Parathyroid adenoma (tissue), 2 donors: ENCODE data around the gene PPP1R13B.
"Not testable (repeated sequence)": the region's sequence is repeated elsewhere in the genome, so short reads cannot be mapped to it uniquely, and the experiment has no call there.

Experiments
- H2AFZ ChIP-seq: fragments of 300-600 bp; sonication (generic); one replicate; pipeline ENCODE4 v1.7.0; 2017; ENCODE audit warnings: antibody characterized with exemption, mild to moderate bottlenecking
- H3K27ac ChIP-seq: fragments of 300-600 bp; sonication (generic); one replicate; pipeline ENCODE4 v1.7.0; 2017
- H3K27me3 ChIP-seq: fragments of 300-600 bp; sonication (generic); one replicate; pipeline ENCODE4 v1.7.0; 2017; ENCODE audit warnings: low read length; ENCODE audit not compliant: control insufficient read depth, insufficient read depth
- H3K36me3 ChIP-seq: fragments of 300-600 bp; sonication (generic); one replicate; pipeline ENCODE4 v1.7.0; 2017; ENCODE audit warnings: low read length; ENCODE audit not compliant: control insufficient read depth, insufficient read depth
- H3K4me1 ChIP-seq: fragments of 300-600 bp; sonication (generic); one replicate; pipeline ENCODE4 v1.7.0; 2017; ENCODE audit warnings: control low read depth
- H3K4me2 ChIP-seq: fragments of 300-600 bp; sonication (generic); one replicate; pipeline ENCODE4 v1.7.0; 2017; ENCODE audit warnings: low read length
- H3K4me3 ChIP-seq: fragments of 300-600 bp; sonication (generic); one replicate; pipeline ENCODE4 v1.7.0; 2017; ENCODE audit warnings: low read depth, low read length
- H3K79me2 ChIP-seq: fragments of 300-600 bp; sonication (generic); one replicate; pipeline ENCODE4 v1.7.0; 2017; ENCODE audit warnings: control low read depth
- H3K9ac ChIP-seq: fragments of 300-600 bp; sonication (generic); one replicate; pipeline ENCODE4 v1.7.0; 2017; ENCODE audit warnings: mild to moderate bottlenecking
- H3K9me3 ChIP-seq: fragments of 300-600 bp; sonication (generic); one replicate; pipeline ENCODE4 v1.7.0; 2017; ENCODE audit warnings: low read length; ENCODE audit not compliant: control insufficient read depth
- TF ChIP-seq, protein P1 (sequence below): fragments of 300-600 bp; sonication (generic); IDR thresholded peaks from one replicate; pipeline ENCODE4 v1.7.0; 2017; ENCODE audit warnings: antibody characterized with exemption, mild to moderate bottlenecking
- donor health status: primary hyperparathyroidism.

PPP1R13B gene

GRCh38 chr14:103846097-103846496 is 1.3 kb downstream of the PPP1R13B start:
- Histone ChIP-seq H3K4me1 (no peaks in the 10 kb centered on the region), H3K27ac (peak overlapping the region; percentile 75), H3K27me3 (no peaks in the 10 kb centered on the region), H3K4me2 (peak overlapping the region; percentile 92), H3K9ac (no peak overlapping the region), H3K9me3 (no peaks in the 10 kb centered on the region), H3K4me3 (peak overlapping the region; percentile 71), H3K36me3 (no peaks in the 10 kb centered on the region), H2AFZ (peak overlapping the region; percentile 77), H3K79me2 (peaks cover 48% of the 10 kb centered on the region)
- TF ChIP-seq, protein P1, sequence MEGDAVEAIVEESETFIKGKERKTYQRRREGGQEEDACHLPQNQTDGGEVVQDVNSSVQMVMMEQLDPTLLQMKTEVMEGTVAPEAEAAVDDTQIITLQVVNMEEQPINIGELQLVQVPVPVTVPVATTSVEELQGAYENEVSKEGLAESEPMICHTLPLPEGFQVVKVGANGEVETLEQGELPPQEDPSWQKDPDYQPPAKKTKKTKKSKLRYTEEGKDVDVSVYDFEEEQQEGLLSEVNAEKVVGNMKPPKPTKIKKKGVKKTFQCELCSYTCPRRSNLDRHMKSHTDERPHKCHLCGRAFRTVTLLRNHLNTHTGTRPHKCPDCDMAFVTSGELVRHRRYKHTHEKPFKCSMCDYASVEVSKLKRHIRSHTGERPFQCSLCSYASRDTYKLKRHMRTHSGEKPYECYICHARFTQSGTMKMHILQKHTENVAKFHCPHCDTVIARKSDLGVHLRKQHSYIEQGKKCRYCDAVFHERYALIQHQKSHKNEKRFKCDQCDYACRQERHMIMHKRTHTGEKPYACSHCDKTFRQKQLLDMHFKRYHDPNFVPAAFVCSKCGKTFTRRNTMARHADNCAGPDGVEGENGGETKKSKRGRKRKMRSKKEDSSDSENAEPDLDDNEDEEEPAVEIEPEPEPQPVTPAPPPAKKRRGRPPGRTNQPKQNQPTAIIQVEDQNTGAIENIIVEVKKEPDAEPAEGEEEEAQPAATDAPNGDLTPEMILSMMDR = no peak

- Histone ChIP-seq H3K27ac (no peak overlapping the region), H2AFZ (no peak overlapping the region), H3K4me3 (peak overlapping the region; percentile 71), H3K27me3 (no peaks in the 10 kb centered on the region), H3K79me2 (peaks cover 56% of the 10 kb centered on the region), H3K9me3 (no peaks in the 10 kb centered on the region), H3K36me3 (no peaks in the 10 kb centered on the region), H3K4me2 (peak overlapping the region; percentile 92), H3K4me1 (no peaks in the 10 kb centered on the region), H3K9ac (no peak overlapping the region)
- TF ChIP-seq, protein P1 = no peak
These were observed 2.0 kb downstream of the PPP1R13B start for GRCh38 chr14:103845327-103845726.

DNA sequence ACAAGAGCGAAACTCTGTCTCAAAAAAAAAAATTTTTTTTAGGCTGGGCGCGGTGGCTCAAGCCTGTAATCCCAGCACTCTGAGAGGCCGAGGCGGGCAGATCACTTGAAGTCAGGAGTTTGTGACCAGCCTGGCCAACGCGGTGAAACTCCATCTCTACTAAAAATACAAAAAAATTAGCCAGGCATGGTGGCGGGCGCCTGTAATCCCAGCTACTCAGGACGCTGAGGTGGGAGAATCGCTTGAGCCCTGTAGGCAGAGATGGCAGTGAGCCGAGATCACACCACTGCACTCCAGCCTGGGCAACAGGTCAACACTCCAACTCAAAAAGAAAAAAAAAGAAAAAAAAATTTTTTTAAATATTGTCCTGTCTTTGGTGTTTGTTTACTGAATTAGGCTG is 6.1 kb downstream of the PPP1R13B start:
- not testable (repeated sequence) for H3K4me1 ChIP-seq

DNA sequence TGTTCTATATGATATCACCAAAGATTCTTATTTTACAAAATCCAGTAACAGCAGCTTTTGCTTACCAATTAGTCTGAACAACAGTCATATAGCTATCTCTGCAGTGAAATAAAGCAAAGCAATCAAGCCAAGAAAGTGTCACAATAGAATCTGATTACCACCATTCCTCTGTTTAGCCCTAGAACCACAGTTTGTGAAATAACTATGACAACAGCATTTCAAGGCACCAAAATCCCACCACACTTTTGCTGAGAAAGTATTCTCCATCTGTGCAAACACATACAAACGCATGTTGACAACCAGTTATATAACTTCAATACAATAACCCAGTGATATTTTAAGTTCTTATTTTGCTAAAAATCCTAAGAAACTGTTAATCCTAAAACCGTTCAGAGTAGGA is 7.4 kb downstream of the PPP1R13B start:
- Histone ChIP-seq H3K27ac (no peak overlapping the region), H3K4me1 (peaks cover 3% of the 10 kb centered on the region), H3K27me3 (no peaks in the 10 kb centered on the region), H3K79me2 (peaks cover 75% of the 10 kb centered on the region), H2AFZ (no peak overlapping the region), H3K9ac (no peak overlapping the region), H3K4me3 (no peak overlapping the region), H3K4me2 (no peak overlapping the region), H3K36me3 (no peaks in the 10 kb centered on the region), H3K9me3 (no peaks in the 10 kb centered on the region)
- TF ChIP-seq, protein P1 = no peak

More for the DNA sequence above, 6.1 kb downstream of the PPP1R13B start:
- not testable (repeated sequence) for H3K27me3 ChIP-seq, H3K4me3 ChIP-seq, H3K9me3 ChIP-seq, H3K4me2 ChIP-seq, H3K9ac ChIP-seq, H2AFZ ChIP-seq, H3K27ac ChIP-seq, H3K36me3 ChIP-seq
- peaks cover 75% of the 10 kb centered on the region for H3K79me2 ChIP-seq

- Histone ChIP-seq H3K4me2 (no peak overlapping the region), H3K9ac (no peak overlapping the region), H3K4me1 (peaks cover 3% of the 10 kb centered on the region), H3K27ac (no peak overlapping the region), H3K27me3 (no peaks in the 10 kb centered on the region), H3K9me3 (no peaks in the 10 kb centered on the region), H3K4me3 (no peak overlapping the region), H2AFZ (no peak overlapping the region), H3K36me3 (no peaks in the 10 kb centered on the region), H3K79me2 (peaks cover 77% of the 10 kb centered on the region)
- TF ChIP-seq, protein P1 = no peak
These were observed 7.8 kb downstream of the PPP1R13B start for GRCh38 chr14:103839579-103839978.
